GM19035 (cell line): ENCODE results near the gene CCDC28A.
"Not testable (repeated sequence)": the region's sequence is repeated elsewhere in the genome, so short reads cannot be mapped to it uniquely, and the experiment has no call there.

Experiments
- ATAC-seq: cut with Tn5 transposase; IDR thresholded peaks from one replicate; pipeline ENCODE4 v1.9.1; 2021; ENCODE audit not compliant: unreplicated experiment

CCDC28A gene

DNA sequence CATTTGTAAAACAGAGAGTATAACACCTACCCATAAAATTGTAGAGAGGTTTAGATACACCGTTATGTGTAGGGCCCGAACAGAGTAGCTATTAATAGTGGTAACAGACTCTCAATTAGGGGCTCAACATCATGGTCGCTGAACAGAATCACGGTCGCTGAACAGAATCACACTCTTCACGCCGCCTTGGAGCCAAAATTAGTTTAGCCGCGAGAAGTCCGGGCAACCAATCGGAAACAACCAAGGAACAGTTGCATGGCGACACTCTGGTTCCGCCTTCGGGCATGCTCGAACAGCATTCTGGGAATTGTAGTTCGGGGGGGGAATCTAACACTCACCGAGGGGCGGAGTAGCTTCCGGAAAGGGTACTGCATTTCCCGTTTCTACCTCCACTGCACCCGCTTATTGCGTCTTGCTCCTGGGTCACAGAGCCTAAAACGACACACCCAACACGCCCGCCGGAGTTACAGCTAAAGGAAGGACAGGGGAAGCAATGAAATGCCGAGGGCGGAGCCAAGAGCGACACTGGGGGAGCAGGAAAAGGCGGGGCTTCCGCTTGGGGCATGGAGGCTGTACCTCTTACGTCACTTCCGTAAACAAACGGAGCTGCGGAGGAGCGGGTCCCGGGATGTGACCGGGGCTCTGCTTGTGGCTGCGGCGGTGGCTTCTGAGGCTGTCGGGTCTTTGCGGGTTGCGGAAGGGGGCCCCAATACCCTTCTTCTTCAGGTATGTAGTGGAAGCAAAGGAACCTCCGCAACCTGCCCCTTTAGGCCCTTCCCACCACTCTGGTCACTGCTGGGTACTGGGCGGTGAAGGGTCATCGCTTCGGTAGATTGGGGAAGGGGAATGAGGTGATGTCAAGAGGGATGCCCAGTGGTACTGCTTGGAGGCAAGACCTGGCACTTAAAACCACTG is at the start of gene CCDC28A:
CCDC28A (plus strand) TSS at position 593 of the 915 bp plus-strand sequence. CDS start 2,352 bp downstream, outside the sequence.
- ATAC-seq = peak; percentile 97

DNA sequence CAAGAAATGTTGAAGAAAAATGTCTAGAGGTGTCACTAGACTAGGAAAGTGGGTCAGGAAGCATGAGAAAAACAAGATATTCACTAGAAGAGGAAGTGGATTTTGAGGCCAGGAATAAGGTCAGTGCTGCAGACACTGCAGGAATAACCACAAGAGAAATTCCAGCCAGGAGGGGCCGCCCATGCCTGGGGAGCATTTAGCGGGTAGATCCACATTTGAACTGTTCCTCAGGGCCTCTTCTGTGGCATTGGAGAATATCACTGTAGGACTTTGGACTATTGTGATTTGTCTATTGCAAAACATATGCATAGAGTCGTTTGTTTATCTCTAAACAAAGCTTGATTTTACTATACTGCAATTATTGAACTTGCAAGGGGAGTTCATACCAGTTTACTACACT is 49.6 kb upstream of the CCDC28A start:
- no peak for ATAC-seq

DNA sequence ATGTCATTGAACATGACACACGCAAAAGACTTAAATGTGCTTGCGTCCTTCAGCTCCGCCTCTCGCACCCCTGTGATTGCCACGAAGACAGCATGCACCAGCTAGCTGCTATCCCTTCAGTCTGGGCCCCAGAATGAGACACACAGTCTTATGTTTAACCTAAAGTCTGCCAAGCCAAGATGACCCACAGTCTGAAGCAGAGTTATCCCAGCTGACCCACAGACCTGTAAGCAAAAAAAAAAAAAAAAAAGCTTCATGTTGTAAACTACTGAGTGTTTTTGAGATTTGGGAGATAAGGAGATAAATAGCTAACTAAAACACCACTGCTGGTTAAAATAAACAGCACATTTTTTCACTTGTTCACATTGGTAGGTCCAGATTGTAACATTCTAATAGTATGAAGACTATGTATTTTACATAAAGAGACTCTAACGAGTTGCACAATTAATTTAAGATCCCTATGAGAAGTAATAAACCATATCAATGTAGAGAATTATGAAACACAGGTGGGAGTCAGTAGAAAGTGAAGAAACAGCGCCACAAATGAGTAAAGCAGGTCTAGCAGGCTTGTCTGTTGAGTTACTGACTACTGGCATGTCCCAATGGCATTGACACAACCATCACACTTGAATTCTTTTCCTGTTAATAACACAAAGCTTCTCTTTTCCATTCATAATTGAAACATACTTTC is 47.4 kb upstream of the CCDC28A start:
- no peak for ATAC-seq

DNA sequence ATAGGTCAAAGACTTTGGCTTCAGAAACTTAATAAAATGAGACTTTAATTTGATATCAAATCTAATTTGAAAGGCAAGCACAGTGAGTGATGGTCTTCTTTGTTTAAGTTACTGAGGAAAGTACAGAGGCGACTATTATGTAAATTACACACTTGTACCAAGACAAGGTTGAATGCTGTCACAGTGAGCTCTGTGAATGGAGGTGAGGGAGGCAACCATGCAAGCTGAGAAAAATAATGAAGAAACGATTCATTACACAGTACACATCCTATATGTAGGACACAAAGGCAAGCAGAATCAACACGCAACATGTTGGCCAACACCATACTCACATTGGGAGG is 46.8 kb upstream of the CCDC28A start:
- no peak for ATAC-seq

DNA sequence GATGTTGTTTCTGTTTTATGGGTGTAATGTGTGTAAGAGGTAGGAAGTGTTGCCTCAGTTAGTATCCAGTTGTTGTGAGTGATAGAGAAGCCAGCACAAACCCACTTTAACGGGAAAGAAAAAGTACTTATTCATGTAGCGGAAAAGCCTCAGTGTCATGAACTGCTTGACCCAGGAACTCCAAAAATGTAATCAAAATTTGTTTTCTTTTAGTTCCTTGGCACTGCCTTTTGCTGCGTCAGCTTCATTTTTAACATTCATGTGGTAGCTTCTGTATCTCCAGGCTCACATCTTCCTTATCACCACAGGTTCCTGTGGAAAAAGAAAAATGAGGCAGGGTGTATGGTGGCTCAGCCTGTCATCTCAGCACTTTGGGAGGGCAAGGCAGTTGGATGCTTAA is 46.4 kb upstream of the CCDC28A start:
- ATAC-seq = no peak

DNA sequence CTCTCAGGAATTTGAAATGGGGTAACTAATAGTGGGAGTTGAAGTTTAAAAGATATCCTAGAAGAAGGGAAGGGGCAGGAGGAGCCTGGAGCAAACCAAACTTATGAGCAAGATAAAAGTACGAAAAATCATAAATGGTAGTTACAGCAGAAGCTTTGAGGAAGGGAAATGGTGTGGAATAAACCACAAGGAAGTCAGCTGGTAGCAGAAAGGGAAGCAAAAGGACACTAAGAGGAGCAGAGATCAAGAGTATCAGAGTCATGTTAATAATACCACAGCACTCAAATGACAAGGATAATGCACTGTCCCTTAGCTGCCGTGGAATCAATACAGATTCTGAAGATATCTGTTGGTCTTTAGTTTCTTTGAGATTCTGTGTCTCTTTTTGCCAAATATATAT is 44.9 kb upstream of the CCDC28A start:
- no peak for ATAC-seq

DNA sequence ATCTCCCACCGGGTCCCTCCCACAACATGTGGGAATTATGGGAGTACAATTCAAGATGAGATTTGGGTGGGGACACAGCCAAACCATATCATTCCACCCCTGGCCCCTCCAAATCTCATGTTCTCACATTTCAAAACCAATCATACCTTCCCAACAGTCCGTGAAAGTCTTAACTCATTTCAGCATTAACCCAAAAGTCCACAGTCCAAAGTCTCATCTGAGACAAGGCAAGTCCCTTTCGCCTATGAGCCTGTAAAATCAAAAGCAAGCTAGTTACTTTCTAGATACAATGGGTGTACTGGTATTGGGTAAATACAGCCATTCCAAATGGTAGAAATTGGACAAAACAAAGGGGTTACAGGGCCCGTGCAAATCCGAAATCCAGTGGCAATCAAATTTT is 43.5 kb upstream of the CCDC28A start:
- not testable (repeated sequence) for ATAC-seq

DNA sequence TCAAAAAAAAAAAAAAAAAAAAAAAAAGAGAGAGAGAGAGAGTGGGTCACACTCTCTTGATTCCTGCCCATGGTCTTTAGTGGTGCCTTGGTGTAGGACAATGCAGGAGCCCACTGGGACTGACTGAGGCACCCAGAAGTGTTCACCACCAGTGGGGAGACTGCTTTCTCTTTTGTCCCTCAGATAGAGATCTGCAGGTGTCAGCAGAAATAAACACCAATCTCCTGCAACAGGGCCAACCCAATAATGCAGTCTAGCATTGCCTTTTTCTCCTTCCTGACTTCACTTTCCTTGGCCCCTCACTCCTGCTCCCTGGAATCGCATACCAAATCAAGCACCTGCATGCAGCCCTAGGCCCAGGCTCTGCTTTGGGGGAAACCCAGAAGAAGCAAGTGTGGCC is 39.0 kb upstream of the CCDC28A start:
- no peak for ATAC-seq

DNA sequence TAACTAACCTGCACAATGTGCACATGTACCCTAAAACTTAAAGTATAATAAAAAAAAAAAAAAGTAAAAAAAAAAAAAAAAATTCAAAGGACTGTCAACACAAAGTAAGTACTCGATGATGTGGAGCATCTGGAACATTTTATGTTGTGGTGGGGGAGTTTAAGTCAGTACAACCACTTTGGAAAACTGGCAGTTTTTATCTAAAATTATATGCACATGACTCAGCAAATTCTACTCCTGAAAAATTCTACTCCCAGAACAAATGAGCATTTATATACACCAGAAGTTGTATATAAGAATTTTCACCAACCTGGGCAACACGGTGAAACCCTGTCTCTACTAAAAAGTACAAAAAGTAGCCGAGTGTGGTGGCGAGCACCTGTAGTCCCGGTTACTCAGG is 36.9 kb upstream of the CCDC28A start:
- no peak for ATAC-seq

DNA sequence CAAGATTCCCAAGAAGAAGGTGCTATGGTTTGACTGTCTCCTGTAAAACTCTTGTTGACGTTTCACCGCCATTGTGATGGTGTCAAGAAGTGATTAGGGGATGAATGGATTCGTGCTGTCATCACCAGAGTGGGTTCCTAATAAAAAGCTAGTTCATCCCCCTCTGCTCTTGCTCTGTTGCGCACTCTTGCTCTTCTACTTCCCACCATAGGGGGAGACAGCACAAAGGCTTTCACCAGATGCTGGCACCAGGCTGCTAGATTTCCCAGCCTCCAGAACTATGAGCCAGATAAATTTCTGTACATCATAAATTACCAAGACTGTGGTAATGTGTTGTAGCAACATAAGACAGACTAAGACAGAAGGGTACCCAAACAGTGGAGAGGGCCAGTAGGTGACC is 21.6 kb upstream of the CCDC28A start:
- ATAC-seq = no peak

DNA sequence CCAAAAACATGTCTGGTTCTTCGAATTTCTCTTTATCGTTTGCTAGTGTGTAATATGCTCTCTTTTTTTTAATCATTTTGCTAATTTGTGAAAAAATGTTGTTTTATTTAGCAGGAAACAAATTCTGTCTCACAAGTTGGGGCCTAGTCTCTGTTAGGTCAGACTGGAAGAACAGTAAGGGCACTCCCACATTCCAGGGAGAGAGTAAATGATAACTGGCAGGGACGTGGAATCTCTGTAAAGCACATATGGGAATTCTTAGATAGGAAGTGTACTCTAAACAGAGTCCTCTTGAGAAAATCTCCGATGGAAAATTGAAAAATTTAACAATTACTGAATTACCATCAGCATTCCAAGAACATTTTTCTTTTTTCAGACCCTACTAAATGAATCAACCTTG is 16.4 kb upstream of the CCDC28A start:
- no peak for ATAC-seq

DNA sequence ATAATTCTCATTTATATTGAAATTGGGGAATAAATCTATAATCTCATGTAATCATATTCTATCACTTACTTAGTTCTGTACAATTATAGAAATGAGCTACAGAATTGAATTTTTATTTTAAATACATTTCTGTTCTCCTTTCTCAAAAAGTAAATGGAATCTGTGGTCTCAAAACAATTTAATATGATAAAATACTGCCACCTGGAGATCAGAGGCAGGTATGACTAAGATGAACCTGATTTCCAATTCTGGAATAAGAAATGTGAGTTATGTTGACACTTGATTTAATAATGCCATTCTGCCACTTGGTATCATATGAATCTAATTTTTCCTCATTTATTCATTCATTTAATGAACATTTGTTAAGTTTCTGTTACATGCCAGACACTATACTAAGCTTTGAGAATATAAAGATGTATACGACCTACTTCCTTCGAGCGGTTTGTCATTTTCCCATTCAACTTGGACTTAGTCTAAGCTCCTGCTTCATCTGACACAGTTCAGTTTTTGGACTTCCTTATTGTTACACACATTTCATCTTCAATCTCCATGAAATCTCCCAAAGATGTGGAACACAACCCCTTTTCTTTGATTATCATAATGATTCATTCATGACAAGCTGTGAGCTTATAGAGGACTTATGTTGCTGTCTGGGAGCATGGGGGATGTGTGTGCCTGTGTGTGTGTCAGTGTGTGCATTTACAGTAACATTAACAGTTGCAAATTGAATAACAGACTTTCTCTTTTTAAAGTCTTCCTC is 7.5 kb upstream of the CCDC28A start:
- no peak for ATAC-seq

DNA sequence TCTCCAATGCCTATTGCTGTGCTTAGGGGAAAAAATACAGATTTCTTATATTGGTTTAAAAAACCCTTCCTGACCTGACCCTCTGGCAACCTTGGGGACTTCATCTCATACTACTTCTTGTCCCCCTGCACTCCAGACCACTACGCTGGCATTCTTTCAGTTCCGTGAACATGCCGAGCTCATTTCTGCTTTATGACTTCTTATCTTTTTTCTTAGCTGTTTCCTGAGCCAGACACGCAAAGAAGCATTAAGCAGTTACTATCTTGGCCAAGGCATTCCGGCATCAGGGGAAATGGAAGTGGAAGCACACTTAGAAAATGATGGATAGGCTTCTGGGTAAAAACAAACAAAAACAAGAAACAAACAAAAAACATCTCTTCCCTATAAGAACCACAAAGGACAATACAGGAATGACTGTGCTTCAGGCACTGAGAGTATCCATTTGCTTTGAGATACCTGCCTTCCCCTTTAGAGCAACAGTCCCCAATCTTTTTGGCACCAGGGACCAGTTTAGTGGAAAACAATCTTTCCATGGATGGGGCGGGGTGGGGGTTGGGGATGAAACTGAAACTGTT is 4.4 kb upstream of the CCDC28A start:
- no peak for ATAC-seq

DNA sequence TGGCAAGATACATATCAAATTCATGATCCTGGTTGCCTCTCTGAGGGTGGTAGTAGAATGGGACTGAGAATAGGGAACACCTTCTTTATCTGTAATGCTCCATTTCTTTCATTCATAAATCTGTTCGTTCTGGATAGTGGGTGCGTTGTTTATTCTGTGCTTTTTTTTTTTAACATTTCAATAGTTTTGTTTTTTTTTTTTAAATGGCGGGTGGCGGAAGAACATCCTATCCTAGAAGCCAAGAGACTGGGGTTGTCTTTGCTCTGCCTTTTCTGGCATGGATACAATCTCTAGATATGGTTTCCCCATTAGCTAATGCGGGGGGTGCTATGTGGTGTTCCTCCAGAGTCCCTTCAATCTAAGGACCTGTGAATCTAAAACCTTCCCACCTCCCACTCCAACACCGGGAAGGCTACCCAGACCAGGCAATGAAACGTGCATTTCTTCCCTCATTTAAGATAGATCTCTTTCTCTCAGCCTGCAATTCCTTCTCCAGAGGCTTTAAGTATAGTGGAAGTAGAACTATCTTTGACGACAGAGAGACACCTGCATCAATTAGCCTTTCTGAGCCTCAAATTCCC is 883 bp upstream of the CCDC28A start:
- ATAC-seq = peak; percentile 1

DNA sequence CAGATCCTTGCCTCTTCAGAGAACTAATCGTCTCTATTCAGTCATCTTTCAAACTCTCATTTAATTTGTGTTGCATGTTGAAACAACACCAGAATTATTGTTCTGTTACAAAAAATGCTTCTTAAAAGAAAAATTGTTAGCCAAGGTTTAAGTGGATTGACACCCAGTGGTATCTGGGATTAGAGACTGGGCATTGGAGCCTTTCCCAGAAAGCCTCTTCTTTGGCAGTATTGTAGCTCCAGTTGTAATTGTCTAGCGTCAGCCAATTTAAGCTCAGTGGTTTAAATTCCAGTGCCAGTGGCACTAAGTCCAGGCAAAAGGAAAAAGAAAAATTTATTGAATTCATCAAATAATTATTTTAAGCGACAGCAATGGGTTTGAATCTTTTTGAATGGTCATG is 801 bp downstream of the CCDC28A start:
- no peak for ATAC-seq

DNA sequence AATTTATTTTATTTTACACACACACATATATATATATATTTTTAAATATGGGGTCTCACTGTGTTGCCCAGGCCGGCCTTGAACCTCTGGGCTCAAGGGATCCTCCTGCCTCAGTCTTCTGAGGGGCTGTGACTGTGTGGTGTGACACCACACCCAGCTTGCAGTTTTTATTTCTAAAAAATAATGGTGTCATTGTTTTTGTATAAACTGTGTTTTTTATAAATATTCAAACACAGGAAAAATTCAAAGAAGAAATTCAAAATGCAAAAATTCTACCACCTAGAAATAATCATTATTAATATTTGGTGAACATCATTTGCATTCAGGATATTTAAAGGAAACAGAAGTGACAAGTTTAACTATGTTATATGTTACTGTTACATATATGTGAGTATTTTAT is 3.1 kb downstream of the CCDC28A start:
- ATAC-seq = no peak

DNA sequence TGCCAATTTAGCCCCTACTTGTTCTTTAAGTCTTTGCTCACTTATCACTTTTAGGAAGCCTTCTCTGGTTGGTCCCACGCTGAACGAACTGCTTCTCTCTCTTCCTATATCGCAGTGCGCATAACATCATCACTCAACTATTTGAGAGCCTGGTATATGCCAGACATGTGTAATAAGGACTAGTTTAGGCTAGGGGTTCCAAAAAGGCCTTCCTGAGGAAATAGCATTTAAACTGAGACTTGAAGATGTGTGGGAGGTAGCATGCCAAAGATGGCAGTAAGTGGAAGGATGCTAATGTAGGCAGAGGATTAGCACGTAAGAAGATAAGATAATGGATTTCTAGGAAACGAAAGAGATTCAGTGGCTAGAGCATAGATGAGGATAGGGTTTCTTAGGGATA is 4.8 kb downstream of the CCDC28A start:
- ATAC-seq = no peak

DNA sequence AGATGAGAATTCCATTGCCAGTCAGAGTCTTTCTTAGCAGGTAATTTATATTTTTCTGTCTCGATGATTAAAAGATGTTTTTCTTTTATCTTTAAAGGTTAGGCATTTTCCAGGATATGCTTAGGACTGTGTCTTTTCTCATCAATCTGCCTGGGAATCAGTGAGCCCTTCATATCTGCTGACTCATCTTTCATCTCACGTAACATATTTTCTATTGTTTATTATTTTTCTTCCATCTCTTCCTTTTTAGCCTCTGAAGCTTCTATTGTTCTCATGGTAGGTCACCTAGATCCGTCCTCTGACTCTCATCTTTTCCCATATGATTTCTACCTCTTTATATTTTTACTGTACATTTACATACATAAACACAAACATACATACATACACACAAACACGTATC is 8.7 kb downstream of the CCDC28A start:
- no peak for ATAC-seq

DNA sequence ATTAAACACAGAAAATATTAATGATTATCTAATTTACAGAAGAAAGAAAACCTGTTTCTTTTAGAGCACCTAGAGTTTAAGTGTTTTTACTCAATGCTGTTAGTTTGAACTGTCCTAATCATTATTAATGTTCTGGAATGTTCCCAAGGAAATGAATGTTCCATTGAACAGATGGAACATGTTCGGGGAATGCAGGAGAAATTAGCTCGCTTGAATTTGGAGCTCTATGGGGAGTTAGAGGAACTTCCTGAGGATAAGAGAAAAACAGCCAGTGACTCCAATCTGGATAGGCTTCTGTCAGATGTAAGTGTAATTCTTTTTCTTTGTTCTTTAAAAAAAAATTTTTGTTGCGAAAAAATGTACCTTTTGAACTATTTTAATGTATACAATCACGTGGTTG is 11.5 kb downstream of the CCDC28A start:
- no peak for ATAC-seq

DNA sequence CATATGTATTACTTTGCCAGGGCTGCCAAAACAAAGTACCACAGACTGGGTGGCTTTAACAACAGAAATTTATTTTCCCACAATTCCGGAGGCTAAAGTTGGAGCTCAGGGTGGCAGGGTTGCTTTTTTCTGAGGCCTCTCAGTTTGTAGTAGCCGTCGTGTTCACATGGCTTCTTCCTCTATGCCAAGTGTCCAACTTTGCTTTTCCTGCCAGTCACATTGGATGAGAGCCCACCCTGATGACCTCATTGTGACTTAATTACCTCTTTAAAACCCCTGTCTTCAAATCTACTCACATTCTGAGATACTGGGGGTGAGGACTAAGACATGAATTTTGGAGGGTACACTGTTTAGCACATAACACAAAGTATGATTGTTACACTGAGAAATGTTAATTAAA is 12.4 kb downstream of the CCDC28A start:
- ATAC-seq = no peak

DNA sequence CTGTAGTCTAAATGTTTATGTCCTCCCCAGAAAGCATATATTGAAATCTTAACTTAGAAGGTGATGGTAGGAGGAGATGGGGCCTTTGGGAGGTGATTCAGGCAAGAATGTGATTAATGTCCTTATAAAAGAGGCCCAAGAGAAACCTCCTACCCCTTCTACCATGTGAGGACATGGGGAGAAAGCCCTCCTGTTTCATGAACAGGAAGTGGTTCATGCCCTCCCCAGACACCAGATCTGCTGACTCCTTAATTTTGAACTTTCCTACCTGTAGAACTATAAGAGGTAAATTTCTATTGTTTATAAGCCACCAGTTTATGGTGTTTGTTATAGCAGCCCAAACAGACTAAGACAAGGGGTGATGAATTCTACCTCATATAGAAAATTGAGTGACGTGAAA is 13.6 kb downstream of the CCDC28A start:
- no peak for ATAC-seq
